ENCODE results near the gene DLK1. TPM values are rescaled to one million over a fixed set of nuclear protein-coding genes. Genes with fewer than 3 reads are reported as not detected.

The DLK1 gene
- total RNA-seq, 6 experiments from 2014 or later, result 1.7 to 13.4 (median 3.8) TPM; not detected in 3

DNA sequence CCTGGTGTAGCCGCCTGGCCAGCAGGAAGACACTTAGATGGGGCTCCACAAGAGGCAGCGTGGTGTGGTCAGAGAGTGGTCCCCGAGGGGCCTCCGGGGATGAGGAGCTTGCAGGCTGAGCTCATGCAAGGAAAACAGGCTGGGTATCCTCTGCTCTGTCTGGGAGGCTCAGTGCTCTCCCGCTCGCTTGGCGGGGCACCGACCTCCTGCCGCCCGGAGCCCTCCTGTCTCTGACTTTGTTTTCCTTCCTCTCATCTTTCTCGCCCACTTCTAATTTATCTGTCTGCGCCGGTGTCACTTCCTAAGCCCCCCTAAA lies 31.3 kb upstream of the DLK1 start:
- H3K4me1 ChIP-seq, result no peaks in the 10 kb centered on the region
- H3K9me3 ChIP-seq, result no peaks in the 10 kb centered on the region
- intact Hi-C loops (cut with DNase I), result no loop called here
- WGBS (ENCODE audit: insufficient coverage, low coverage, low lambda C conversion rate, missing lambda C conversion rate), result 40% methylated on average over 6 of the region's 13 CpGs
- H3K4me3 ChIP-seq, result no peak overlapping the region
- DNase-seq, result no peak
- TF ChIP-seq, protein P1, sequence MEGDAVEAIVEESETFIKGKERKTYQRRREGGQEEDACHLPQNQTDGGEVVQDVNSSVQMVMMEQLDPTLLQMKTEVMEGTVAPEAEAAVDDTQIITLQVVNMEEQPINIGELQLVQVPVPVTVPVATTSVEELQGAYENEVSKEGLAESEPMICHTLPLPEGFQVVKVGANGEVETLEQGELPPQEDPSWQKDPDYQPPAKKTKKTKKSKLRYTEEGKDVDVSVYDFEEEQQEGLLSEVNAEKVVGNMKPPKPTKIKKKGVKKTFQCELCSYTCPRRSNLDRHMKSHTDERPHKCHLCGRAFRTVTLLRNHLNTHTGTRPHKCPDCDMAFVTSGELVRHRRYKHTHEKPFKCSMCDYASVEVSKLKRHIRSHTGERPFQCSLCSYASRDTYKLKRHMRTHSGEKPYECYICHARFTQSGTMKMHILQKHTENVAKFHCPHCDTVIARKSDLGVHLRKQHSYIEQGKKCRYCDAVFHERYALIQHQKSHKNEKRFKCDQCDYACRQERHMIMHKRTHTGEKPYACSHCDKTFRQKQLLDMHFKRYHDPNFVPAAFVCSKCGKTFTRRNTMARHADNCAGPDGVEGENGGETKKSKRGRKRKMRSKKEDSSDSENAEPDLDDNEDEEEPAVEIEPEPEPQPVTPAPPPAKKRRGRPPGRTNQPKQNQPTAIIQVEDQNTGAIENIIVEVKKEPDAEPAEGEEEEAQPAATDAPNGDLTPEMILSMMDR (IDR thresholded peaks at IDR 0.05), result no peak
- no peak for TF ChIP-seq POLR2A (IDR thresholded peaks at IDR 0.05)
- no peak for ATAC-seq
- no peaks in the 10 kb centered on the region for H3K27me3 ChIP-seq
- no peak overlapping the region for H3K27ac ChIP-seq
- no peaks in the 10 kb centered on the region for H3K36me3 ChIP-seq

DNA sequence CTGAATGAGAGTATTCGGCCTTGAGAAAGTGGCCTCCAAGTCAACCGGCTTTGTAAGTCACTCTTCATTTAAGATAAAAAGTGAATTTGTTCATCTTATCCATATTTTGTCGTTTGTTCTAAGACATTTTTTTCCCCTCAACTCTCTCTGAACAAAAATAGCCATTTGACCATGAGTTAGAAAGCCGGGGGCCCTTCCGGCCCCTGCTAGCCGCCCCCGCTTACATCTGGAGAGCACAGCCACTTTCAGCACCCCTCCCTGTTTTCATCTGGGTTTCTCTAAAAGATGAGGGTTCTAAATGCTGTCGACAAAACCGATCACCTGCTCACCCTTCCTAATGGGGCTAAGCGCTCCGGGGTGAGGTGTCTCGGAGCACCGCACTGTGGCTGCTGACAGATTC lies 30.7 kb upstream of the DLK1 start:
- no peak overlapping the region for H3K4me3 ChIP-seq
- ATAC-seq (no peak), DNase-seq (no peak)
- no peaks in the 10 kb centered on the region for H3K4me1 ChIP-seq
- intact Hi-C loops (cut with DNase I), result no loop called here
- no peak for TF ChIP-seq POLR2A (IDR thresholded peaks at IDR 0.05)
- TF ChIP-seq, protein P1 (IDR thresholded peaks at IDR 0.05), result no peak
- no peaks in the 10 kb centered on the region for H3K36me3 ChIP-seq
- no peaks in the 10 kb centered on the region for H3K9me3 ChIP-seq
- 73% methylated on average over 13 of the region's 13 CpGs for WGBS (ENCODE audit: insufficient coverage, low coverage, low lambda C conversion rate, missing lambda C conversion rate)
- no peak overlapping the region for H3K27ac ChIP-seq
- H3K27me3 ChIP-seq, result no peaks in the 10 kb centered on the region

DNA sequence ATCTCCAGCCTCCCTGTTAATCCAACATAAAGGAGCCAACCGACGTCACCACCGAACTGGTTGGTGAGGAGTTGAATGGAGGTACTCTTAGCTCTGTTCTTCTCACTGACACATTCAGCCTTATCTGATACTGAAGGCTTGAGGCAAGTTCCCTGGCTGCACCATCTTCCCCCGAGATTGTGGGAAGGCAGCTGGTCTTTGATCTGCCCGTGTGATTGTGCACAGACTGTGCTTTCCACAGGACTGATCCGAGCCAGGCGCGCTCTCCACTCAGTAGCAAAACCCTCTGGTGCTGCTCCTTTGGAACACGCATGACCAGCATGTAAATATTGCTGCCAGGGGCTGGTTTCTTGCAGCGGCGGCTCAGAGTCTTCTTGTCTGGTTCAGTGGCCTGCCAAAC lies 30.1 kb upstream of the DLK1 start:
- H3K9me3 ChIP-seq, result no peaks in the 10 kb centered on the region
- ATAC-seq, result no peak
- no peak overlapping the region for H3K27ac ChIP-seq
- no peaks in the 10 kb centered on the region for H3K36me3 ChIP-seq
- no peak overlapping the region for H3K4me3 ChIP-seq
- no peak for TF ChIP-seq POLR2A (IDR thresholded peaks at IDR 0.05)
- TF ChIP-seq, protein P1 (IDR thresholded peaks at IDR 0.05), result no peak
- 71% methylated on average over 4 of the region's 11 CpGs for WGBS (ENCODE audit: insufficient coverage, low coverage, low lambda C conversion rate, missing lambda C conversion rate)
- H3K27me3 ChIP-seq, result no peaks in the 10 kb centered on the region
- no peaks in the 10 kb centered on the region for H3K4me1 ChIP-seq
- DNase-seq, result no peak
- intact Hi-C loops (cut with DNase I), result no loop called here

DNA sequence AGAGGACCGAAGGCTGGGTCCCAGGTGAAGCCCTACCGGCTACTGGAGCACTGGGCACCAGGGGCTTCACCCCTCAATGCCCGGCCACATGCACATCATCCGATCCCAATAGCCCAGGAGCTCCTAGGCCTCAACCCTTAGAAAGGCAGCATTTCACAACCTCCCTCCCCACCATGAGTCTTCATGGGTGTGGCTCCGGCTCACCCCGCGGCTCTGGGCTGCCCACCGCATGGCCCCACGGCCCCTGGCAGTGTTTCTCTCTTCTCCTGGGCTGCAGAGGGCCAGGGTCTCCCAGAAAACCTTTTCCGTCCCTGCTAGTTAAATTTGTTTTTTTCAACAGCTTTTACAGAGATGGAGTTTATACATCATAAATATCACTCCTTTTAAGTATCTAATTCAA lies 28.6 kb upstream of the DLK1 start:
- 67% methylated on average over 1 of the region's 10 CpGs for WGBS (ENCODE audit: insufficient coverage, low coverage, low lambda C conversion rate, missing lambda C conversion rate)
- Histone ChIP-seq H3K27ac (no peak overlapping the region), H3K9me3 (no peaks in the 10 kb centered on the region), H3K4me3 (no peak overlapping the region), H3K27me3 (no peaks in the 10 kb centered on the region), H3K4me1 (no peaks in the 10 kb centered on the region), H3K36me3 (no peaks in the 10 kb centered on the region)
- ATAC-seq, result no peak
- no peak for DNase-seq
- no peak for TF ChIP-seq POLR2A (IDR thresholded peaks at IDR 0.05)
- TF ChIP-seq, protein P1 (IDR thresholded peaks at IDR 0.05), result no peak
- intact Hi-C loops (cut with DNase I), result no loop called here
